B cell (primary cell): Measurements from ENCODE around the gene SPSB1. TPM values are rescaled to one million over a fixed set of nuclear protein-coding genes. Genes with fewer than 3 reads are reported as not detected.

ENCODE experiments used
- ATAC-seq: fragments of 200-7000 bp; cut with Tn5 transposase; one replicate; pipeline ENCODE4 v1.10.0; 2021; ENCODE audit warnings: low read depth, mild to moderate bottlenecking, moderate number of reproducible peaks, moderate library complexity
- CTCF ChIA-PET: fragments of 350-600 bp; sonication (Branson Sonifier 250); formaldehyde crosslinking; loops from one replicate; lab custom pipeline; 2021; ENCODE audit warnings: antibody characterized with exemption, inconsistent platforms; lab: Charles Lee
- POLR2A ChIA-PET: fragments of 350-600 bp; sonication (Branson Sonifier 250); formaldehyde crosslinking; loops from one replicate; lab custom pipeline; 2021; ENCODE audit warnings: antibody characterized with exemption; lab: Charles Lee
- DNase-seq: peaks from one replicate; pipeline ENCODE4 v3.0.0; 2013
- H2AFZ ChIP-seq: 2 replicates; pipeline ENCODE4 v1.6.1; 2012; ENCODE audit warnings: mild to moderate bottlenecking, low read depth, low read length; ENCODE audit not compliant: insufficient read depth, poor library complexity, severe bottlenecking
- H3K27ac ChIP-seq, 2 donors: 1 replicate in 1 of 2; 2 replicates in 1 of 2; pipeline ENCODE4 v1.5.1; 2012 to 2013; ENCODE audit warnings: low read length in 2 of 2, mild to moderate bottlenecking in 2 of 2, moderate library complexity in 1 of 2
- H3K27me3 ChIP-seq, 4 experiments: fragments of 200-600 bp in 1 of 4; sonication (generic) in 1 of 4; replicated peaks in 1 of 4; 1 replicate in 2 of 4; 2 replicates in 2 of 4; pipeline versions ENCODE4 v1.6.1 to v1.7.0; 2013 to 2016; ENCODE audit warnings: low read length in 3 of 4, mild to moderate bottlenecking in 2 of 4, mixed read lengths in 1 of 4, moderate library complexity in 1 of 4; ENCODE audit not compliant: insufficient read depth in 4 of 4, control insufficient read depth in 3 of 4; ENCODE audit errors: control extremely low read depth in 1 of 4
- H3K36me3 ChIP-seq, 2 experiments: replicated peaks in 1 of 2; 1 replicate in 1 of 2; 2 replicates in 1 of 2; pipeline versions ENCODE4 v1.6.1 to v1.7.1; 2013; ENCODE audit warnings: low read length in 1 of 2; ENCODE audit not compliant: insufficient read depth in 2 of 2, control insufficient read depth in 1 of 2; ENCODE audit errors: control extremely low read depth in 1 of 2, extremely low read depth in 1 of 2
- H3K4me1 ChIP-seq, 2 donors: fragments of 200-600 bp in 1 of 2; sonication (generic) in 1 of 2; 1 replicate in 1 of 2; 2 replicates in 1 of 2; pipeline versions ENCODE4 v1.5.1 to v1.6.1; 2013 to 2017; ENCODE audit warnings: low read length in 2 of 2; ENCODE audit not compliant: control insufficient read depth in 2 of 2, insufficient read depth in 2 of 2
- H3K4me2 ChIP-seq: replicated peaks from 2 replicates; pipeline ENCODE3; 2012; ENCODE audit warnings: mild to moderate bottlenecking, low read depth, low read length; ENCODE audit not compliant: poor library complexity, severe bottlenecking
- H3K4me3 ChIP-seq, 5 experiments: fragments of 200-600 bp in 1 of 5; sonication (generic) in 1 of 5; 1 replicate in 3 of 5; 2 replicates in 2 of 5; pipeline versions ENCODE4 v1.5.1 to v1.7.0; 2011 to 2016; ENCODE audit warnings: low read length in 4 of 5, mild to moderate bottlenecking in 4 of 5, low read depth in 2 of 5, control low read depth in 1 of 5, moderate library complexity in 1 of 5; ENCODE audit not compliant: insufficient read depth in 1 of 5; ENCODE audit errors: control extremely low read depth in 1 of 5, extremely low read depth in 1 of 5
- H3K79me2 ChIP-seq: fragments of 200-600 bp; sonication (generic); one replicate; pipeline ENCODE4 v1.6.0; 2016; ENCODE audit warnings: low read length; ENCODE audit not compliant: control insufficient read depth, insufficient read depth
- H3K9ac ChIP-seq: fragments of 200-600 bp; sonication (generic); 2 replicates; pipeline ENCODE4 v1.6.1; 2017; ENCODE audit warnings: mild to moderate bottlenecking, low read length, moderate library complexity
- H3K9me3 ChIP-seq, 3 donors: one replicate each; pipeline versions ENCODE4 v1.6.1 to v1.7.1; 2013; ENCODE audit warnings: low read length in 2 of 3; ENCODE audit not compliant: control insufficient read depth in 2 of 3, insufficient read depth in 1 of 3; ENCODE audit errors: control extremely low read depth in 1 of 3
- H4K20me1 ChIP-seq: 2 replicates; pipeline ENCODE4 v1.6.0; 2012; ENCODE audit warnings: mild to moderate bottlenecking, low read length; ENCODE audit not compliant: insufficient read depth, control insufficient read depth, poor library complexity, severe bottlenecking
- H3K27ac Mint-ChIP-seq: one replicate; pipeline ENCODE4 v1.8.0; 2021; ENCODE audit warnings: mixed read lengths
- H3K27me3 Mint-ChIP-seq: one replicate; pipeline ENCODE4 v1.8.0; 2021; ENCODE audit warnings: mixed read lengths
- H3K4me1 Mint-ChIP-seq: one replicate; pipeline ENCODE4 v1.8.0; 2021; ENCODE audit warnings: mixed read lengths
- H3K4me3 Mint-ChIP-seq: one replicate; pipeline ENCODE4 v1.8.0; 2021; ENCODE audit warnings: mixed read lengths
- H3K9me3 Mint-ChIP-seq: one replicate; pipeline ENCODE4 v1.8.0; 2022; ENCODE audit warnings: mixed read lengths; ENCODE audit not compliant: insufficient read depth
- CTCF ChIP-seq: fragments of 200-600 bp; IDR thresholded peaks from one replicate; pipeline ENCODE4 v1.8.0; 2022; ENCODE audit warnings: antibody characterized with exemption, mild to moderate bottlenecking
- EZH2 ChIP-seq: IDR thresholded peaks from 2 replicates; pipeline ENCODE4 v1.6.1; 2012; ENCODE audit warnings: borderline replicate concordance, low read depth, mild to moderate bottlenecking, moderate library complexity, low read length; ENCODE audit not compliant: insufficient read depth, poor library complexity, severe bottlenecking
- WGBS: methylation state at CpG from one replicate; pipeline ENCODE4 v1.1.5; 2013; ENCODE audit warnings: missing lambda C conversion rate; ENCODE audit not compliant: insufficient coverage; 5-methylcytosine and 5-hydroxymethylcytosine counted together
- intact Hi-C: fragments of 100-400 bp; cut with micrococcal nuclease; formaldehyde crosslinking; loops from one replicate; pipeline ENCODE4 v1.10.0; 2022
- polyA plus RNA-seq: library from polyadenylated mRNA; depleted of rRNA; stranded (reverse); fragments of >200 nt; gene quantifications from 2 replicates; pipeline ENCODE4 v1.2.3, GENCODE V29; 2012
- total RNA-seq, 2 donors: library from RNA; stranded (reverse); fragments of 120-200 nt in 1 of 2; gene quantifications; 1 replicate in 1 of 2; 2 replicates in 1 of 2; pipeline versions ENCODE4 v1.2.3 to v1.2.4, GENCODE V29; 2013 to 2022

The SPSB1 gene
- total and polyA plus RNA-seq, 2 donors (not counting 1 experiment from before 2014, with no cell fraction given): 1.7 to 9.4 TPM

- Mint-ChIP-seq H3K27me3 (no peaks in the 10 kb centered on the region), H3K9me3 (no peaks in the 10 kb centered on the region), H3K4me3 (no peak overlapping the region), H3K4me1 (peaks cover 15% of the 10 kb centered on the region), H3K27ac (no peak overlapping the region)
- Histone ChIP-seq H3K4me1 (peaks cover 17 to 21% of the 10 kb centered on the region in 2 donors), H3K4me2 (no peak overlapping the region), H3K27ac (no peak overlapping the region), H3K27me3 (no peaks in the 10 kb centered on the region), H3K79me2 (peaks cover 19% of the 10 kb centered on the region), H3K36me3 (peaks cover 0 to 14% of the 10 kb centered on the region in 2 experiments), H3K9me3 (no peaks in the 10 kb centered on the region), H3K4me3 (no peak overlapping the region), H3K9ac (no peak overlapping the region), H4K20me1 (no peaks in the 10 kb centered on the region), H2AFZ (no peak overlapping the region)
- intact Hi-C loops: no loop called here
- DNase-seq (no peak), ATAC-seq (no peak)
- TF ChIP-seq CTCF (no peak), EZH2 (no peak)
- CTCF ChIA-PET: no interaction called here
- WGBS: 95% methylated on average over 6 of the region's 8 CpGs
- POLR2A ChIA-PET: no interaction called here
Measured at GRCh38 chr1:9357958-9358357, 65.3 kb downstream of the SPSB1 start.

- Histone ChIP-seq H3K27ac (no peak overlapping the region), H4K20me1 (no peaks in the 10 kb centered on the region), H3K36me3 (peaks cover 0 to 14% of the 10 kb centered on the region in 2 experiments), H3K4me1 (peaks cover 21 to 26% of the 10 kb centered on the region in 2 donors), H3K4me3 (no peak overlapping the region), H3K27me3 (no peaks in the 10 kb centered on the region), H3K79me2 (peaks cover 10% of the 10 kb centered on the region), H2AFZ (no peak overlapping the region), H3K9ac (no peak overlapping the region), H3K4me2 (no peak overlapping the region), H3K9me3 (no peaks in the 10 kb centered on the region)
- ATAC-seq: no peak
- ChIA-PET POLR2A (no interaction called here), CTCF (no interaction called here)
- TF ChIP-seq CTCF (no peak), EZH2 (no peak)
- Mint-ChIP-seq H3K4me3 (no peak overlapping the region), H3K27me3 (no peaks in the 10 kb centered on the region), H3K9me3 (no peaks in the 10 kb centered on the region), H3K27ac (no peak overlapping the region), H3K4me1 (peaks cover 20% of the 10 kb centered on the region)
- 84% methylated on average over 12 of the region's 20 CpGs for WGBS
- intact Hi-C loops: no loop called here
- no peak for DNase-seq
Measured at GRCh38 chr1:9360371-9361064, 67.8 kb downstream of the SPSB1 start.
